Measurements from ENCODE around the gene CDCA8. TPM values are rescaled to one million over a fixed set of nuclear protein-coding genes. Genes with fewer than 3 reads are reported as not detected.

Gene CDCA8
- total RNA-seq, 1 experiment from 2014 or later, result 48.5 TPM

DNA sequence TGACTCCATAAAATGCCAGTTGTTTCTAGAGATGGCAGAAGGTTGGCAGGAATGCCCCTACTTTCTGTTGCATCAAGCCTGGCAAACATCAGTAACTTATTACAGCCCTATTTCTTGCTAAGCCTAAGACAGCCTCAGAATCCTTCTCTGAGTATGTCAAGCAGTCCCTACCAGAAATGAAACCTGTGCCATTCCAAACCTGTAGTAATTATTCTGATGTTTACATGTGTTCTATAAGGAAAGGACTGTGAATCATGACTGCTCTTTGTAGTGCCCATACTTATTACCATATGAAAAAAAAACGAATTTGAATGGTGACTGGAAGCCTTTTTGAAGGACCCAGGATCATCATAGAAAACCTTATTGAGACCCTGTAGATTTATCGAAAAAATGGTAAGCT, 5.4 kb downstream of the CDCA8 start:
- Histone ChIP-seq H2BK120ac (ENCODE audit: low read depth, low read length, poor library complexity, severe bottlenecking) (no peak overlapping the region), H3K79me2 (ENCODE audit: insufficient read depth, low read length) (no peaks in the 10 kb centered on the region)

More for the DNA sequence above, 5.4 kb downstream of the CDCA8 start:
- no peaks in the 10 kb centered on the region for H3K4me1 ChIP-seq (ENCODE audit: insufficient read depth, low read length)
- no peak overlapping the region for H3K14ac ChIP-seq (ENCODE audit: insufficient read depth, low read length)
- H2BK12ac ChIP-seq (ENCODE audit: insufficient read length, low read depth, low read length), result no peak overlapping the region
- DNase-seq, result no peak
- H3K4me2 ChIP-seq (ENCODE audit: insufficient read depth, insufficient read length, low read length), result no peak overlapping the region
- no peak overlapping the region for H3K18ac ChIP-seq (ENCODE audit: insufficient read length, low read depth, low read length)
- H2BK20ac ChIP-seq (ENCODE audit: low read depth, low read length, poor library complexity, severe bottlenecking), result no peak overlapping the region
- H3K9ac ChIP-seq (ENCODE audit: extremely low read depth, insufficient read length, low read length), result no peak overlapping the region
- no peak overlapping the region for H4K91ac ChIP-seq (ENCODE audit: insufficient read length, low read depth, low read length)
- WGBS (ENCODE audit: extremely low coverage, insufficient read length, low lambda C conversion rate), result no CpG with 5 or more reads among the region's 2 CpGs
- no peak overlapping the region for H3K56ac ChIP-seq (ENCODE audit: insufficient read length, low read depth, low read length)
- no peaks in the 10 kb centered on the region for H3K27me3 ChIP-seq (ENCODE audit: insufficient read depth, low read length)
- H2BK5ac ChIP-seq (ENCODE audit: insufficient read length, low read length), result no peak overlapping the region
- H3K23me2 ChIP-seq (ENCODE audit: insufficient read length, low read depth, low read length, poor library complexity, severe bottlenecking), result no peaks in the 10 kb centered on the region
- no peak overlapping the region for H2AFZ ChIP-seq (ENCODE audit: low read length)
- no peak overlapping the region for H4K8ac ChIP-seq (replicated peaks; ENCODE audit: insufficient read length, low read depth, low read length)
- H4K20me1 ChIP-seq (ENCODE audit: control insufficient read depth, insufficient read depth, insufficient read length), result no peaks in the 10 kb centered on the region
- no peak overlapping the region for H3K23ac ChIP-seq (ENCODE audit: insufficient read length, low read depth, low read length)
- no peak overlapping the region for H3K4ac ChIP-seq (ENCODE audit: low read depth, low read length)
- TF ChIP-seq, protein P1, sequence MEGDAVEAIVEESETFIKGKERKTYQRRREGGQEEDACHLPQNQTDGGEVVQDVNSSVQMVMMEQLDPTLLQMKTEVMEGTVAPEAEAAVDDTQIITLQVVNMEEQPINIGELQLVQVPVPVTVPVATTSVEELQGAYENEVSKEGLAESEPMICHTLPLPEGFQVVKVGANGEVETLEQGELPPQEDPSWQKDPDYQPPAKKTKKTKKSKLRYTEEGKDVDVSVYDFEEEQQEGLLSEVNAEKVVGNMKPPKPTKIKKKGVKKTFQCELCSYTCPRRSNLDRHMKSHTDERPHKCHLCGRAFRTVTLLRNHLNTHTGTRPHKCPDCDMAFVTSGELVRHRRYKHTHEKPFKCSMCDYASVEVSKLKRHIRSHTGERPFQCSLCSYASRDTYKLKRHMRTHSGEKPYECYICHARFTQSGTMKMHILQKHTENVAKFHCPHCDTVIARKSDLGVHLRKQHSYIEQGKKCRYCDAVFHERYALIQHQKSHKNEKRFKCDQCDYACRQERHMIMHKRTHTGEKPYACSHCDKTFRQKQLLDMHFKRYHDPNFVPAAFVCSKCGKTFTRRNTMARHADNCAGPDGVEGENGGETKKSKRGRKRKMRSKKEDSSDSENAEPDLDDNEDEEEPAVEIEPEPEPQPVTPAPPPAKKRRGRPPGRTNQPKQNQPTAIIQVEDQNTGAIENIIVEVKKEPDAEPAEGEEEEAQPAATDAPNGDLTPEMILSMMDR (conservative IDR thresholded peaks at IDR 0.05), result no peak
- no peaks in the 10 kb centered on the region for H3K9me3 ChIP-seq (ENCODE audit: control insufficient read depth, low read depth, low read length)
- H2BK15ac ChIP-seq (ENCODE audit: low read depth, low read length), result no peak overlapping the region
- Mint-ChIP-seq H3K36me3 (ENCODE audit: insufficient read depth in 1 of 3, low read depth in 3 of 3) (peaks cover 41 to 76% (median 69%) of the 10 kb centered on the region in 3 experiments), H3K27me3 (ENCODE audit: low read depth) (no peaks in the 10 kb centered on the region), H3K9me3 (no peaks in the 10 kb centered on the region), H3K27ac (no peak overlapping the region), H3K4me1 (no peaks in the 10 kb centered on the region), H3K4me3 (no peak overlapping the region)
- H4K5ac ChIP-seq (ENCODE audit: insufficient read length, low read depth, low read length), result no peak overlapping the region
- H2AK5ac ChIP-seq (ENCODE audit: insufficient read length, low read length), result no peak overlapping the region
- H3K79me1 ChIP-seq (ENCODE audit: insufficient read depth, low read depth, low read length, poor library complexity, severe bottlenecking), result no peaks in the 10 kb centered on the region
- no peak overlapping the region for H3T11ph ChIP-seq (ENCODE audit: low read length)
- H3K27ac ChIP-seq (ENCODE audit: insufficient read length, low read depth, low read length), result no peak overlapping the region
